Endothelial cell of umbilical vein (primary cell): ENCODE results near the gene FBXL3. TPM values are rescaled to one million over a fixed set of nuclear protein-coding genes. Genes with fewer than 3 reads are reported as not detected.

Experiments used
- BruUV-seq: library from RNA; stranded (reverse); fragments of 400-500 nt; replicated peaks from 2 replicates; lab custom pipeline; 2021; lab: Mats Ljungman, UMichigan
- CTCF ChIA-PET: fragments of 300-600, 350-600 bp; sonication (Branson Sonifier 250); formaldehyde crosslinking; loops from one replicate; lab custom pipeline; 2021; ENCODE audit warnings: antibody characterized with exemption, inconsistent platforms; lab: Charles Lee
- POLR2A ChIA-PET: fragments of 300-600, 350-600 bp; sonication (Branson Sonifier 250); formaldehyde crosslinking; loops from one replicate; lab custom pipeline; 2021; ENCODE audit warnings: antibody characterized with exemption, inconsistent platforms; lab: Charles Lee
- DNase-seq: peaks from one replicate; pipeline ENCODE4 v3.0.0-alpha.2; 2011; ENCODE audit warnings: low read depth, low spot score
- FAIRE-seq: peaks from 2 replicates; lab custom pipeline; 2011; peaks lifted over from hg19 to GRCh38; lab: Jason Lieb, UNC
- H2AFZ ChIP-seq: 2 replicates; pipeline ENCODE4 v1.6.0; 2012; ENCODE audit warnings: low read depth, low read length, control low read depth, inconsistent platforms
- H3K27ac ChIP-seq: 2 replicates; pipeline ENCODE4 v1.5.1; 2011; ENCODE audit warnings: low read depth, mild to moderate bottlenecking, control low read depth, low read length, moderate library complexity; ENCODE audit not compliant: insufficient read depth
- H3K27me3 ChIP-seq, 2 experiments: 2 replicates each; pipeline versions ENCODE4 v1.6.0 to v1.6.1; 2011; ENCODE audit warnings: low read length in 2 of 2, mixed read lengths in 1 of 2; ENCODE audit not compliant: control insufficient read depth in 2 of 2, insufficient read depth in 2 of 2
- H3K36me3 ChIP-seq, 2 experiments: 2 replicates in 1 of 2; 3 replicates in 1 of 2; pipeline ENCODE4 v1.5.1; 2011; ENCODE audit warnings: low read length in 2 of 2, mild to moderate bottlenecking in 1 of 2, moderate library complexity in 1 of 2; ENCODE audit not compliant: control insufficient read depth in 2 of 2, insufficient read depth in 2 of 2; ENCODE audit errors: extremely low read depth in 1 of 2
- H3K4me1 ChIP-seq: 3 replicates; pipeline ENCODE4 v1.5.1; 2011; ENCODE audit warnings: mild to moderate bottlenecking, low read length; ENCODE audit not compliant: control insufficient read depth, insufficient read depth; ENCODE audit errors: extremely low read depth
- H3K4me2 ChIP-seq: 2 replicates; pipeline ENCODE4 v1.6.1; 2011; ENCODE audit warnings: low read length, control low read depth, mixed read lengths; ENCODE audit not compliant: insufficient read depth
- H3K4me3 ChIP-seq, 3 experiments: fragments of 200-600 bp in 1 of 3; sonication (generic), shearing (Covaris generic) in 1 of 3; replicated peaks in 1 of 3; 2 replicates each; pipeline ENCODE4 v1.5.1; 2011 to 2016; ENCODE audit warnings: control low read depth in 3 of 3, low read length in 3 of 3, mild to moderate bottlenecking in 2 of 3, inconsistent platforms in 1 of 3, low read depth in 1 of 3, moderate library complexity in 1 of 3; ENCODE audit not compliant: insufficient read depth in 1 of 3
- H3K79me2 ChIP-seq: 2 replicates; pipeline ENCODE4 v1.6.0; 2012; ENCODE audit warnings: low read length, inconsistent platforms; ENCODE audit not compliant: control insufficient read depth, insufficient read depth
- H3K9ac ChIP-seq: replicated peaks from 2 replicates; pipeline ENCODE3; 2011; ENCODE audit warnings: low read length, control low read depth; ENCODE audit not compliant: insufficient read depth; ENCODE audit errors: extremely low read depth
- H3K9me1 ChIP-seq: replicated peaks from 3 replicates; pipeline ENCODE4 v1.6.0; 2011; ENCODE audit warnings: mild to moderate bottlenecking, low read length; ENCODE audit not compliant: control insufficient read depth, insufficient read depth; ENCODE audit errors: extremely low read depth
- H3K9me3 ChIP-seq: replicated peaks from 2 replicates; pipeline ENCODE4 v1.5.1; 2012; ENCODE audit warnings: low read length, inconsistent platforms; ENCODE audit not compliant: control insufficient read depth, insufficient read depth
- H4K20me1 ChIP-seq: replicated peaks from 2 replicates; pipeline ENCODE3; 2011; ENCODE audit warnings: mild to moderate bottlenecking, low read length; ENCODE audit not compliant: control insufficient read depth, insufficient read depth; ENCODE audit errors: extremely low read depth
- EZH2 ChIP-seq: IDR thresholded peaks from 2 replicates; pipeline ENCODE4 v1.6.1; 2012; ENCODE audit warnings: borderline replicate concordance, low read depth, mild to moderate bottlenecking, moderate library complexity, low read length, inconsistent platforms; ENCODE audit not compliant: severe bottlenecking
- FOS ChIP-seq: IDR thresholded peaks from 2 replicates; pipeline ENCODE4 v1.6.1; 2011; ENCODE audit warnings: mild to moderate bottlenecking, low read length, moderate library complexity, borderline replicate concordance; ENCODE audit not compliant: insufficient read depth
- GATA2 ChIP-seq: IDR thresholded peaks from 2 replicates; pipeline ENCODE4 v1.7.0; 2011; ENCODE audit warnings: low read depth, mild to moderate bottlenecking, moderate library complexity, mixed read lengths, low read length; ENCODE audit not compliant: insufficient read length, insufficient read depth
- JUN ChIP-seq: IDR thresholded peaks from 2 replicates; pipeline ENCODE4 v1.6.1; 2011; ENCODE audit warnings: borderline replicate concordance, low read depth; ENCODE audit not compliant: insufficient read length, insufficient read depth
- MYC ChIP-seq: IDR thresholded peaks from one replicate; pipeline ENCODE4 v1.6.1; 2011; ENCODE audit warnings: mild to moderate bottlenecking, low read depth, low read length
- POLR2A ChIP-seq: IDR thresholded peaks from 2 replicates; pipeline ENCODE4 v1.6.1; 2012; ENCODE audit warnings: low read depth, mild to moderate bottlenecking, control low read depth, low read length
- POLR2AphosphoS5 ChIP-seq: IDR thresholded peaks from 2 replicates; pipeline ENCODE4 v1.6.1; 2012; ENCODE audit warnings: low read depth, mild to moderate bottlenecking, control low read depth, low read length, moderate library complexity; ENCODE audit not compliant: insufficient read depth
- dilution Hi-C: fragments of 300-500 bp; cut with MboI; formaldehyde crosslinking; loops from one replicate; pipeline ENCODE4 v1.15.0; 2019; ENCODE audit warnings: low sequenced_read_pairs; ENCODE audit not compliant: extremely low pct_ligation_motif_present
- intact Hi-C: fragments of 100-400 bp; cut with micrococcal nuclease; formaldehyde crosslinking; loops from one replicate; pipeline ENCODE4 v1.10.0; 2022
- polyA plus RNA-seq, 4 experiments: library from polyadenylated mRNA; depleted of rRNA in 3 of 4; stranded (reverse) in 3 of 4; unstranded in 1 of 4; fragments of >200 nt; gene quantifications; 2 replicates each; pipeline versions ENCODE4 v1.2.1 to v1.2.3, GENCODE V29; 2011 to 2012; ENCODE audit warnings: missing spikeins in 1 of 4
- total RNA-seq: library from RNA; stranded (reverse); gene quantifications from 2 replicates; pipeline ENCODE4 v1.2.3, GENCODE V29; 2021
- TF ChIP-seq, protein P1 (sequence below), 2 donors: IDR thresholded peaks; 1 replicate in 1 of 2; 2 replicates in 1 of 2; pipeline ENCODE4 v1.5.1; 2011; ENCODE audit warnings: low read length in 2 of 2, mild to moderate bottlenecking in 2 of 2, moderate library complexity in 2 of 2, control low read depth in 1 of 2, inconsistent platforms in 1 of 2, low read depth in 1 of 2; ENCODE audit not compliant: insufficient read depth in 1 of 2; ENCODE audit errors: extremely low read depth in 1 of 2
- TF ChIP-seq, protein P2 (sequence below): IDR thresholded peaks from 2 replicates; pipeline ENCODE4 v1.6.1; 2011; ENCODE audit not compliant: insufficient read depth, insufficient read length

FBXL3 gene
- total and polyA plus RNA-seq, 2 donors (not counting 3 experiments of a cell fraction or from before 2014, with no cell fraction given), result 13.0 to 37.8 TPM

DNA sequence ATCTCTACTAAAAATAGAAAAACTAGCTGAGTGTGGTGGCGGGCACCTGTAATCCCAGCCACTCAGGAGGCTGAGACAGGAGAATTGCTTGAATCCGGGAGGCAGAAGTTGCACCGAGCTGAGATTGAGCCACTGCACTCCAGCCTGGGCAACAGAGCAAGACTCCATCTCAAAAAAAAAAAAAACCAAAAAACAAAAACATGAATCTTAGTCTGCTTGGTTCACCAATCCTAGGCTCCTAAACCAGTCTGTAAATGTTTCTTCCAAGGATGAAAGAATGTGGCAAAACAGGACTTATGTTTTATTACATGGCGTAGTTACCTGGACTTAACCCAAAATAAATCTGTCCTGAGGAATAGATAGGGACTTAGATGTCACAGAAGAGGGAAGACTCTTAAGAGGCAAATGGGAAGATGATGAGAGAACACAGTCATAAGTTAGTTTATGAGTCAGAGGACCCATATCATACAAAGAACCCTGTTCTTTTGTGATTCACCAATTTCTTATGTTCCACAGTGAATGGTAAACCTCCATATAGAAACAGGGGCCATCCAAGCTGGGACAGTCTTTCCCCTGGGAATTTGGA lies 6.9 kb upstream of the FBXL3 start:
- no peaks in the 10 kb centered on the region for H3K27me3 ChIP-seq
- H3K9me1 ChIP-seq, result no peaks in the 10 kb centered on the region
- no peaks in the 10 kb centered on the region for H4K20me1 ChIP-seq
- no peak for TF ChIP-seq POLR2A
- TF ChIP-seq, protein P1, sequence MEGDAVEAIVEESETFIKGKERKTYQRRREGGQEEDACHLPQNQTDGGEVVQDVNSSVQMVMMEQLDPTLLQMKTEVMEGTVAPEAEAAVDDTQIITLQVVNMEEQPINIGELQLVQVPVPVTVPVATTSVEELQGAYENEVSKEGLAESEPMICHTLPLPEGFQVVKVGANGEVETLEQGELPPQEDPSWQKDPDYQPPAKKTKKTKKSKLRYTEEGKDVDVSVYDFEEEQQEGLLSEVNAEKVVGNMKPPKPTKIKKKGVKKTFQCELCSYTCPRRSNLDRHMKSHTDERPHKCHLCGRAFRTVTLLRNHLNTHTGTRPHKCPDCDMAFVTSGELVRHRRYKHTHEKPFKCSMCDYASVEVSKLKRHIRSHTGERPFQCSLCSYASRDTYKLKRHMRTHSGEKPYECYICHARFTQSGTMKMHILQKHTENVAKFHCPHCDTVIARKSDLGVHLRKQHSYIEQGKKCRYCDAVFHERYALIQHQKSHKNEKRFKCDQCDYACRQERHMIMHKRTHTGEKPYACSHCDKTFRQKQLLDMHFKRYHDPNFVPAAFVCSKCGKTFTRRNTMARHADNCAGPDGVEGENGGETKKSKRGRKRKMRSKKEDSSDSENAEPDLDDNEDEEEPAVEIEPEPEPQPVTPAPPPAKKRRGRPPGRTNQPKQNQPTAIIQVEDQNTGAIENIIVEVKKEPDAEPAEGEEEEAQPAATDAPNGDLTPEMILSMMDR (IDR thresholded peaks at IDR 0.05; ENCODE audit: extremely low read depth in 1 of 2, insufficient read depth in 1 of 2, low read depth in 1 of 2, low read length in 2 of 2), result no peak
- no peak for TF ChIP-seq MYC
- no peak for TF ChIP-seq EZH2
- TF ChIP-seq GATA2, result no peak
- TF ChIP-seq FOS, result no peak
- TF ChIP-seq POLR2AphosphoS5, result no peak
- TF ChIP-seq JUN, result no peak
- TF ChIP-seq, protein P2, sequence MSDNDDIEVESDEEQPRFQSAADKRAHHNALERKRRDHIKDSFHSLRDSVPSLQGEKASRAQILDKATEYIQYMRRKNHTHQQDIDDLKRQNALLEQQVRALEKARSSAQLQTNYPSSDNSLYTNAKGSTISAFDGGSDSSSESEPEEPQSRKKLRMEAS, result no peak
- H3K9me3 ChIP-seq, result no peaks in the 10 kb centered on the region
- FAIRE-seq (no peak), DNase-seq (no peak)
- intact Hi-C loops (no loop called here), dilution Hi-C loops (no loop called here)
- H3K4me2 ChIP-seq, result no peak overlapping the region
- no peaks in the 10 kb centered on the region for H3K4me1 ChIP-seq
- no peak overlapping the region for H3K4me3 ChIP-seq
- H2AFZ ChIP-seq, result no peak overlapping the region
- no peaks in the 10 kb centered on the region for H3K79me2 ChIP-seq
- POLR2A ChIA-PET, result no interaction called here
- no peaks in the 10 kb centered on the region for H3K36me3 ChIP-seq
- no peak overlapping the region for H3K9ac ChIP-seq
- H3K27ac ChIP-seq, result no peak overlapping the region
- CTCF ChIA-PET, result interaction anchor here (1.1 kb wide), 1 partner anchor 13 kb away, joined by 3 read pairs; no protein-coding TSS in a partner anchor
- no TSS peak for BruUV-seq
